Midbrain (tissue), 1 donor: ENCODE data around the gene RBM44.

Experiments used
- DNase-seq: peaks from one replicate; lab custom pipeline; 2025; lab: John Stamatoyannopoulos, UW

Gene RBM44

DNA sequence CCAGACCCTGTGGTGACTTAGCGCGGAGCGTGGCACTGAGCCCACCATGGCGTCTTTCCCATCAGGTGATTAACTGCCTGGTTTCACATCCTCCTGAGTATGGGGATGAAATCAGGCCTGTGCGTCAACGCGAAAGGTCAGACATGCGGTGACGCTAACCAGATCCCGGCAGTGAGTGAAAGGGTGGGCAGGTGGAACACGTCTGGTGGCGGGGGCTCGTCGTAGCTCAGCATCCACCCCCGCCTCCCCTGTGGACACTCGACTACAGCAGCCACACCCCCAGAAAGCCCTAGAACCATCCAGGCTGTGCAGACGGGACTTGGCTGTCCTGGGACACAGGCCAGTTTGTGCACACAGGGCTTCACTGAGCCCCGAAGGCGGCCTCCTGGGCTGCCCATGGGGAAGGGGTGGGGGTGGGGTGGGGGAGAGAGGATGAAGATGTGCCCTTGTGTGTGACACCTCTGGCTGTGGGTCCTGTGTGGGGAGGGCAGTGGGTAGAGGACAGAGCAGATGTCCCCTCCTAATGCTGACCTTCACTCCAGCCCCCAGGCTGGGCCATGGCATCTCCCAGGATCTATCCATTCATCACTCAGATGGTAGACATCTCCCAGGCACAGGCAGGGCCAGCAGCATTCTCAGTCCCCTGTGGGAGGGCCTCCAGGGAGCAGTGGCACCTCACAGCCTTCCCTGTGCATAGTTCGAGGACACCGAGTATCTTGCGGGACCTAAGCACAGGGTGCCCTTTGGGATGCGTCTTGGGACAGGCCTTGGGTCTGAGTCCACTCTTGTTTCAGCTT is 88.3 kb downstream of the RBM44 start:
- no peak for DNase-seq

DNA sequence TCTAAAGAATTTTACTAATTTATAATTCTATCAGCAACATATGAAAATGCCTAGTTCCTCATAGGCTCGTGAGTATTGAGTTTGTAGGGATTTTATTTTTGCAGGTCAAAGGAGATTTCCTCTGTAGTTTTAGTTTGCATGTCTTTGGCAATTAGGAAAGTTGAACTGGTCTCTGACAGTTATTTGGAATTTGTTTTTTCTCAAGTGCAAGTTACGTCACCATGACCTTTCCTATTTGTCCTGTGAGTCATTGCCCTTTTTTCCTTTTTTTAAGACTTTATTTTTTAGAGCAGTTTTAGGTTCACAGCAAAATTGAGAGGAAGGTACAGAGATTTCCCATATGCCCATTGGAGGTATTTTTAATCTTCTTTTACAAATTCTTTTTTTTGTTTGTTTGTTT is 89.8 kb downstream of the RBM44 start:
- no peak for DNase-seq

DNA sequence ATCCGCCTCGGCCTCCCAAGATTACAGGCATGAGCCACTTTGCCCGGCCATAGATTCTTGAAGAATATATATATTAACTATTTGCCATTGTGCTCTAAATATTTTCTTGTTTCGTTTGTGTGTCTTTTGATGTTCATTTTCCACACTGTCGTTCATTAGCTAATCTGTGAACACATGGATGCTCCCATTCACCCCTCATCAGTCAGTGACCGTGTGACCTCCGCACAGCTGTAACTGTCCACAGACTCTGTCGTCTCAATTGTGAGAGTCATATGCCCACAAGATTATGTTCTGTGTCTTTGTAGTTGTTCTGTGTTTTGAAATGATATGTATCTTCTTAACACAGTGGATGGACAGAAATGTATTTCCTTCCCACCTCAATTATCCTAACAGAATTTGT is 90.4 kb downstream of the RBM44 start:
- DNase-seq, result no peak

- DNase-seq, result no peak
Measured at GRCh38 chr2:237889811-237890210, 91.2 kb downstream of the RBM44 start.
